Kidney capillary endothelial cell (primary cell): ENCODE data around the gene CACNA1D.
"Not testable (repeated sequence)": the region's sequence is repeated elsewhere in the genome, so short reads cannot be mapped to it uniquely, and the experiment has no call there.

Source experiments
- DNase-seq: peaks from one replicate; pipeline ENCODE4 v3.0.0-alpha.2; 2018; ENCODE audit warnings: low spot score

Gene CACNA1D

GRCh38 chr3:53493963-53494791 lies at the start of gene CACNA1D:
CACNA1D (plus strand) TSS chr3:53494611; CDS start chr3:53495167, 556 bp downstream.
- DNase-seq, result no peak

- no peak for DNase-seq
Observed at GRCh38 chr3:53457068-53457467, 37.3 kb upstream of the CACNA1D start.

- DNase-seq, result no peak
Observed at GRCh38 chr3:53460326-53460725, 34.1 kb upstream of the CACNA1D start.

DNA sequence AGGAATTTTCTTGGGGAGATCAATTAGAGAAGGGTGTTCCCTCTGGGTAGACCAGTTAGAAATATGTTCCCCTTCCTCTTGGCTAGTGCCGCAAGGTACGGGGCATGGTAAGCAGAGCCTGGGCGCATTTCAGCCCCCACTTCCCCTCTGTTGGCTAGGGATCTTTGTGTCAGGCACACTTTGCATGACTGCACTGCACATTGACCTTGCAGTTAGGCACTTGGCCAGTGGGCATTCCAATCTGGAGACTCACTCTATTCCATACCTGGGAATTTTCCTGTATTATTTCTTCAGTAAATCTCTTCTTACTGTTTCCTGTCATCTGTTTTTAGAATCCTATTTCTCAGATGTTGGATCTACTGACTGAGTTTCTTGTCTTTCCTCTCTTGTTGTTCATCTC lies 30.0 kb upstream of the CACNA1D start:
- no peak for DNase-seq

DNA sequence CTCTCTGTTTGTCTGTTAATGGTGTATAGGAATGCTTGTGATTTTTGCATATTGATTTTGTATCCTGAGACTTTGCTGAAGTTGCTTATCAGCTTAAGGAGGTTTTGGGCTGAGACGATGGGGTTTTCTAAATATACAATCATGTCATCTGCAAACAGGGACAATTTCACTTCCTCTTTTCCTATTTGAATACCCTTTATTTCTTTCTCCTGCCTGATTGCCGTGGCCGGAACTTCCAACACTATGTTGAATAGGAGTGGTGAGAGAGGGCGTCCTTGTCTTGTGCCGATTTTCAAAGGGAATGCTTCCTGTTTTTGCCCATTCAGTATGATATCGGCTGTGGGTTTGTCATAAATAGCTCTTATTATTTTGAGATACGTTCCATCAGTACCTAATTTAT lies 24.7 kb upstream of the CACNA1D start:
- not testable (repeated sequence) for DNase-seq

GRCh38 chr3:53473422-53473821 lies 21.0 kb upstream of the CACNA1D start:
- no peak for DNase-seq

- DNase-seq, result not testable (repeated sequence)
Observed at GRCh38 chr3:53476372-53476771, 18.0 kb upstream of the CACNA1D start.

GRCh38 chr3:53477689-53478088 lies 16.7 kb upstream of the CACNA1D start:
- not testable (repeated sequence) for DNase-seq

- DNase-seq, result no peak
Observed at GRCh38 chr3:53478166-53478830, 16.1 kb upstream of the CACNA1D start.

- DNase-seq, result no peak
Observed at GRCh38 chr3:53478921-53479664, 15.3 kb upstream of the CACNA1D start.

DNA sequence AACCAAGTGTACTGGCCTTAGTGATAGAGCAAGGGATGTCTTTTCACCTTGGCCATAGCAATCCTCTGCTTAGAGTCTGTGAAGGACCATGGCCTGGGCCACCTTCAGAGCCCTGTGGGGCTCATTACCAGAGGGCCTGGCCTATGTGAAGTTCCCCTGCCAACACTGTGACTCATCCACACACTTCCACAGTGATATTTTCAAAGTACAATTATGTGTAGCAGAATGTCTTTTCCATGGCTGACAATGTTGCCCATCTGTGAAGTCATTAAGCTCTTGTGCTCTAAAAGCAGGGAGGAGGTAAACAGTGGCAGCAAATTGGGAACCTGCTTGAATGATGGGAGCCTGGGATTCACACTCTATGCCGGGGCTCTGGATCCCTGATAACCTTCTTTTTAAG lies 12.2 kb upstream of the CACNA1D start:
- no peak for DNase-seq

- no peak for DNase-seq
Observed at GRCh38 chr3:53483821-53484220, 10.6 kb upstream of the CACNA1D start.

DNA sequence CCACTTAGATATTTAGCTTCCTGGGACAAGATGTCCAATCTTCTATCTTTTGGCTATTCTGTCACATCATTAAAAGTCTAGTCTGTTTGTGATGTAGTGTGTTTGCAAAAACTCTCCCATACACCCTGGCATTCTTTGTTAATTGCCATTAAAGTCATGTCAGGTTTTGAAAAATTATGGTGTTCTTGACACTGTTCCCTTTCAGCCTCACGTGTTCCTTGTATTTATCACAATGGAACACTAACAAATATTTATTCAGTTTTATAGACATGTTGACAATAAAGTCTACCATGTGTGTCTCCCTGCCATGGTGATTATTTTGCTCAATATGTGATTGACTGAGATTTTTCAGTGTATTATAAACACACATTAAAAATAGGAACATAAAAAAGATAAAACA lies 9.4 kb upstream of the CACNA1D start:
- no peak for DNase-seq

GRCh38 chr3:53485675-53486403 lies 8.6 kb upstream of the CACNA1D start:
- no peak for DNase-seq

GRCh38 chr3:53486961-53487654 lies 7.3 kb upstream of the CACNA1D start:
- DNase-seq, result no peak

DNA sequence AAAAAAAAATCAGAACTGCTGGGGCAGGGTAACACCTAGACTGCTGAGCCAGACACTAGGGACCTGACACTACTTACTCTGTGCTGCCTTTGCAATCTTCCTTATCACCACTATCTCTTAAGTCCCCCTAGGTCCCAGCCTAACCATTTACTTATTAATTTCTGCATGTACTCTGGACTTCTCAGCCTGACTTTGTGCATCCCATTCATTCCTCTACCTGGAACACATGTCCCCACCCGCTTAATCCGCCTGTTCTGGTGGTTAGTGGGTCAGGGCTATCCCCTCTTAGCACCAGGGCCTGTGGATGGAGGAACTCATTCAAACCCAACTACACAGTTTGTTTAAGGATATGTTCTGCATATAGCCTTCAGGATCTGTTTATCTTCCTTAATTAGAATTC lies 5.0 kb upstream of the CACNA1D start:
- no peak for DNase-seq

DNA sequence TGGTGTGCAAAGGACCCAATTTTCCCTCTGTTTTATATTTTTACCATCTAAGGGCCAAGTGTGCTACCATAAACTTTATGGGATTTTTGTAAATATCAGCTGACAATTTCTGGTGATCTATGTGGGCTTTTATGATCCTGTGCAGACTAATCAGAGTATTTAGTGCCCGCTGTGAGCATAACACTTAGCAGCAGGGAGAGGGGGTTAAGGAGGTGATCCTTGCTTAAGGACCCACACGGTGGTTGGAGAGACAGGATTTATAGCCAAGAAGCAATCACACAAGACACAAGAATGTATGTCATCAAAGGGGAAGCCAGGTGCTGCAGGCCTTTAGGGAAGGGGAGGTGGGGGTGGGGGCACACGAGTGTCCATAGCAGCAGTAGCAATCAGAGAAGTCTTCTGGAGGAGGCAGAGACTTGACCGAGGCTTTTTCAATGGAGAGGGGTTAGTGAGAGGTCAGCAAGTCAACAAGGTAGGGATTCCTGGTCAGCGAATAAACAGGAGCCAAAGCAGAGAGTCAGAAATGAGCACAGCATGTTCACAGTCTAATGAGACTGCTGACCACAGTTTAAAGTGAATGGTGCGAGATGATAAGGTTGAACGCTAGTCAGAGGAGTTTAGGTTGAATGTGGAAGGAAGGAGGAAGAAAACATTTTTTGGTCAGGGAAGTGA lies 4.5 kb upstream of the CACNA1D start:
- DNase-seq, result no peak

GRCh38 chr3:53490459-53490968 lies 3.9 kb upstream of the CACNA1D start:
- DNase-seq, result no peak

GRCh38 chr3:53491276-53491675 lies 3.1 kb upstream of the CACNA1D start:
- DNase-seq, result no peak

GRCh38 chr3:53493595-53493962 lies 832 bp upstream of the CACNA1D start:
- no peak for DNase-seq

DNA sequence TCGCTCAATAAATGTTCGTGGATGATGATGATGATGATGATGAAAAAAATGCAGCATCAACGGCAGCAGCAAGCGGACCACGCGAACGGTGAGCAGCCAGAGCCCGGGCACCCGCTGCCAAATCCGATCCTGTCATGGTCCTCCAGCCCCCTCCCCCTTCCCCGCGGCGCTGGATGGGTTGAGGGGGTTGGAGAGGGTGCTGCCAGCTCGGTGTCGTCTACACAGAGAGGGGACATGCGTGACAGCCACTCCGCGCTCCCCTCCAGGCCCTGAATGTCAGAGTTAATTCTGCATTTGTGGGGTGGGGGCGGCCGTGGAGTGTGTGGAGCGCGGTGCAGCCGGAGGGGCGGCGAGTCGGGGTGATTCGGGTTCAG lies 722 bp downstream of the CACNA1D start:
- no peak for DNase-seq
